Smooth muscle cell (in vitro differentiated cells): ENCODE measurements around the gene HLA-DRB1. TPM values are rescaled to one million over a fixed set of nuclear protein-coding genes. Genes with fewer than 3 reads are reported as not detected.

Experiments
- DNase-seq: peaks from one replicate; lab custom pipeline; 2025; ENCODE audit not compliant: unreplicated experiment; lab: John Stamatoyannopoulos, UW
- H2AFZ ChIP-seq: fragments of 200-600 bp; sonication (generic); 2 replicates; pipeline ENCODE4 v1.6.0; 2016; ENCODE audit warnings: antibody characterized with exemption, low read depth, mild to moderate bottlenecking
- H3F3A ChIP-seq: fragments of 200-600 bp; sonication (generic); 2 replicates; pipeline ENCODE4 v1.6.0; 2017; ENCODE audit warnings: antibody characterized with exemption, low read depth
- H3K27ac ChIP-seq: fragments of 200-600 bp; sonication (generic); 2 replicates; pipeline ENCODE4 v1.5.1; 2016; ENCODE audit warnings: low read depth, mild to moderate bottlenecking
- H3K27me3 ChIP-seq: fragments of 200-600 bp; sonication (generic); 2 replicates; pipeline ENCODE4 v1.6.1; 2016; ENCODE audit warnings: low read depth, mild to moderate bottlenecking
- H3K36me3 ChIP-seq: fragments of 200-600 bp; sonication (generic); 2 replicates; pipeline ENCODE4 v1.5.1; 2016; ENCODE audit warnings: low read depth
- H3K4me1 ChIP-seq: fragments of 200-600 bp; sonication (generic); 2 replicates; pipeline ENCODE4 v1.5.1; 2016; ENCODE audit warnings: low read depth
- H3K4me2 ChIP-seq: fragments of 200-600 bp; sonication (generic); 2 replicates; pipeline ENCODE4 v1.6.0; 2016; ENCODE audit warnings: mild to moderate bottlenecking
- H3K4me3 ChIP-seq: fragments of 200-600 bp; sonication (generic); 2 replicates; pipeline ENCODE4 v1.5.1; 2016; ENCODE audit warnings: mild to moderate bottlenecking
- H3K79me2 ChIP-seq: fragments of 200-600 bp; sonication (generic); 2 replicates; pipeline ENCODE4 v1.6.0; 2016; ENCODE audit warnings: low read depth, mild to moderate bottlenecking
- H3K9ac ChIP-seq: fragments of 200-600 bp; sonication (generic); 2 replicates; pipeline ENCODE4 v1.6.0; 2016; ENCODE audit warnings: low read depth
- H3K9me3 ChIP-seq: fragments of 200-600 bp; sonication (generic); replicated peaks from 2 replicates; pipeline ENCODE4 v1.5.1; 2016; ENCODE audit warnings: low read depth
- H4K20me1 ChIP-seq: fragments of 200-600 bp; sonication (generic); 2 replicates; pipeline ENCODE4 v1.6.0; 2016; ENCODE audit warnings: low read depth
- CTCF ChIP-seq: fragments of 200-600 bp; sonication (generic); IDR thresholded peaks from 2 replicates; pipeline ENCODE4 v1.5.1; 2017; ENCODE audit warnings: borderline replicate concordance, mild to moderate bottlenecking, antibody characterized with exemption; ENCODE audit not compliant: insufficient read depth, poor library complexity, severe bottlenecking
- WGBS: methylation state at CpG from one replicate; pipeline ENCODE4 v1.1.7; 2016; ENCODE audit warnings: low lambda C conversion rate; 5-methylcytosine and 5-hydroxymethylcytosine counted together
- polyA plus RNA-seq: library from polyadenylated mRNA; unstranded; fragments of >200 nt; fragmentation: Nextera tagmentation; extraction: Ambion mirVana; gene quantifications from 2 replicates; pipeline ENCODE4 v1.2.1, GENCODE V29; 2016
- small RNA-seq: library from RNA; depleted of rRNA; stranded (forward); fragments of <200 nt; gene quantifications from one replicate; pipeline ENCODE3, GENCODE V24; 2014
- total RNA-seq: library from RNA; depleted of rRNA; stranded (reverse); fragments of >200 nt; gene quantifications from 2 replicates; pipeline ENCODE4 v1.2.3, GENCODE V29; 2014

HLA-DRB1 gene
- total and polyA plus RNA-seq, 2 experiments from 2014 or later = 28.5 to 32.9 TPM

GRCh38 chr6:32529697-32530430 lies 59.8 kb downstream of the HLA-DRB1 start, which contains the start of gene HLA-DRB5:
Gene HLA-DRB5 (minus strand): TSS chr6:32530287. CDS start chr6:32530224, 63 bp downstream.
- TF ChIP-seq CTCF = no peak
- no peak within 1 kb of the TSS for H3K4me3 ChIP-seq
- no peak within 1 kb of the TSS for H2AFZ ChIP-seq
- no peaks in the 10 kb centered on the region for H3K4me1 ChIP-seq
- no peaks in the 10 kb centered on the region for H3F3A ChIP-seq
- H3K27ac ChIP-seq = no peak within 1 kb of the TSS
- peaks cover 3% of the 10 kb centered on the region for H3K27me3 ChIP-seq
- no peaks in the 10 kb centered on the region for H4K20me1 ChIP-seq
- no peak within 1 kb of the TSS for H3K9ac ChIP-seq
- WGBS = 79% methylated on average over 4 of the region's 4 CpGs
- H3K4me2 ChIP-seq = no peak within 1 kb of the TSS
- H3K79me2 ChIP-seq = no peaks in the 10 kb centered on the region
- no peak for DNase-seq
- H3K9me3 ChIP-seq = no peaks in the 10 kb centered on the region
- no peaks in the 10 kb centered on the region for H3K36me3 ChIP-seq

Small RNAs within 50 kb of the gene (small RNA-seq; reads per million reads assigned to genes)
- gene RNU1-61P = not detected

Other genes with a start within 250 kb of the HLA-DRB1 start
- not detected in 2 replicates for gene TSBP1, start 217.9 kb downstream of the HLA-DRB1 start, total RNA-seq
- not detected in 2 replicates for gene TSBP1, start 217.9 kb downstream of the HLA-DRB1 start, polyA plus RNA-seq
- not detected in 2 replicates for gene BTNL2, start 182.7 kb downstream of the HLA-DRB1 start, total RNA-seq
- gene BTNL2, start 182.7 kb downstream of the HLA-DRB1 start, polyA plus RNA-seq = not detected in 2 replicates
- not detected in 2 replicates for gene HLA-DRA, start 150.0 kb downstream of the HLA-DRB1 start, total RNA-seq
- gene HLA-DRA, start 150.0 kb downstream of the HLA-DRB1 start, polyA plus RNA-seq = 0.41 TPM in 1 of 2 replicates, not detected in the other
- gene HLA-DRB5, start 59.6 kb downstream of the HLA-DRB1 start, total RNA-seq = 7.8 and 10.4 TPM in 2 replicates
- 7.9 and 32.0 TPM in 2 replicates for gene HLA-DRB5, start 59.6 kb downstream of the HLA-DRB1 start, polyA plus RNA-seq
- 1.0 TPM in 1 of 2 replicates, not detected in the other for gene HLA-DQA1, start 47.6 kb upstream of the HLA-DRB1 start, total RNA-seq
- gene HLA-DQA1, start 47.6 kb upstream of the HLA-DRB1 start, polyA plus RNA-seq = not detected in 2 replicates
- gene HLA-DQB1, start 76.8 kb upstream of the HLA-DRB1 start, total RNA-seq = 6.5 and 6.6 TPM in 2 replicates
- gene HLA-DQB1, start 76.8 kb upstream of the HLA-DRB1 start, polyA plus RNA-seq = 8.7 and 28.0 TPM in 2 replicates
- gene HLA-DQA2, start 151.5 kb upstream of the HLA-DRB1 start, total RNA-seq = not detected in 2 replicates
- gene HLA-DQA2, start 151.5 kb upstream of the HLA-DRB1 start, polyA plus RNA-seq = not detected in 2 replicates
- not detected in 2 replicates for gene HLA-DQB2, start 173.7 kb upstream of the HLA-DRB1 start, total RNA-seq
- not detected in 2 replicates for gene HLA-DQB2, start 173.7 kb upstream of the HLA-DRB1 start, polyA plus RNA-seq
- gene HLA-DOB, start 227.2 kb upstream of the HLA-DRB1 start, total RNA-seq = 0.09 and 1.4 TPM in 2 replicates
- not detected in 2 replicates for gene HLA-DOB, start 227.2 kb upstream of the HLA-DRB1 start, polyA plus RNA-seq
- gene TAP2, start 248.9 kb upstream of the HLA-DRB1 start, total RNA-seq = 5.3 and 6.1 TPM in 2 replicates
- gene TAP2, start 248.9 kb upstream of the HLA-DRB1 start, polyA plus RNA-seq = 0.40 and 1.5 TPM in 2 replicates